GM12878 (cell line): ENCODE measurements around the gene ANKRD11. TPM values are rescaled to one million over a fixed set of nuclear protein-coding genes. Genes with fewer than 3 reads are reported as not detected.
A peak's percentile ranks its signal among the peaks of the same experiment; 100 is the strongest.

Source experiments
- ATF3 ChIP-seq: IDR thresholded peaks from 2 replicates; pipeline ENCODE4 v1.6.1; 2011; ENCODE audit warnings: low read depth, mild to moderate bottlenecking, low read length, moderate library complexity, borderline replicate concordance; ENCODE audit errors: extremely low read depth
- IKZF1 ChIP-seq: fragments of 450-650 bp; conservative IDR thresholded peaks from 2 replicates; pipeline ENCODE4 v1.6.1; 2017; ENCODE audit warnings: antibody characterized with exemption, mild to moderate bottlenecking
- IKZF2 ChIP-seq, 2 experiments: fragments of 450-650 bp; IDR thresholded peaks; 2 replicates each; pipeline ENCODE4 v1.6.1; 2017; ENCODE audit warnings: mild to moderate bottlenecking in 2 of 2, moderate library complexity in 2 of 2
- KDM1A ChIP-seq: fragments of 200-600 bp; sonication (generic); IDR thresholded peaks from 2 replicates; pipeline ENCODE4 v1.6.1; 2016; ENCODE audit warnings: borderline replicate concordance
- MAX ChIP-seq: IDR thresholded peaks from 2 replicates; pipeline ENCODE4 v1.6.1; 2012; ENCODE audit warnings: low read depth, low read length, improper control_type of control experiment
- NBN ChIP-seq: fragments of 450-650 bp; IDR thresholded peaks from 2 replicates; pipeline ENCODE4 v1.6.1; 2016
- NR2F1 ChIP-seq: fragments of 450-650 bp; conservative IDR thresholded peaks from 2 replicates; pipeline ENCODE4 v1.6.1; 2017; ENCODE audit warnings: mild to moderate bottlenecking
- PKNOX1 ChIP-seq: fragments of 450-650 bp; IDR thresholded peaks from 2 replicates; pipeline ENCODE4 v1.6.1; 2016; ENCODE audit warnings: mild to moderate bottlenecking
- POLR2A ChIP-seq: IDR thresholded peaks from 2 replicates; pipeline ENCODE4 v1.6.1; 2011; ENCODE audit warnings: low read depth, mild to moderate bottlenecking, low read length
- RCOR1 ChIP-seq: conservative IDR thresholded peaks from 2 replicates; pipeline ENCODE4 v1.6.1; 2012; ENCODE audit warnings: low read depth, low read length, improper control_type of control experiment
- TAF1 ChIP-seq: IDR thresholded peaks from 2 replicates; pipeline ENCODE4 v1.6.1; 2011; ENCODE audit warnings: mild to moderate bottlenecking, low read depth, low read length, borderline replicate concordance
- USF1 ChIP-seq: IDR thresholded peaks from 2 replicates; pipeline ENCODE4 v1.6.1; 2011; ENCODE audit warnings: borderline replicate concordance, low read depth, mild to moderate bottlenecking, moderate library complexity, mixed read lengths, low read length; ENCODE audit not compliant: insufficient read depth; ENCODE audit errors: extremely low read length
- USF2 ChIP-seq: IDR thresholded peaks from 2 replicates; pipeline ENCODE4 v1.6.1; 2011; ENCODE audit warnings: low read depth, low read length, improper control_type of control experiment, borderline replicate concordance
- ZNF687 ChIP-seq: fragments of 450-650 bp; IDR thresholded peaks from 2 replicates; pipeline ENCODE4 v1.6.1; 2017; ENCODE audit warnings: mild to moderate bottlenecking, moderate library complexity
- polyA plus RNA-seq, 11 experiments: library from polyadenylated mRNA; depleted of rRNA in 4 of 11; unstranded in 6 of 11; stranded (reverse) in 5 of 11; fragments of >200 nt; fragmentation: Nextera tagmentation in 4 of 11; fragmentation: Illumina TruSeq in 1 of 11; extraction: Ambion mirVana in 4 of 11; extraction: Trizol in 1 of 11; gene quantifications; 1 replicate in 1 of 11; 2 replicates in 10 of 11; pipeline versions ENCODE4 v1.2.1 to v1.2.3, GENCODE V29; 2011 to 2016; ENCODE audit warnings: inconsistent platforms in 2 of 11, missing spikeins in 2 of 11, low read depth in 1 of 11
- total RNA-seq, 4 experiments: library from RNA; depleted of rRNA in 3 of 4; stranded (reverse); fragments of >200 nt in 3 of 4; fragmentation: Illumina TruSeq in 1 of 4; extraction: Trizol in 1 of 4; gene quantifications; 2 replicates each; pipeline versions ENCODE4 v1.2.1 to v1.2.3, GENCODE V29; 2013 to 2021

The ANKRD11 gene
- total and polyA plus RNA-seq, 10 of the 15 experiments (the other 5 are each of a cell fraction or from before 2014, with no cell fraction given), result 5.1 to 103 (median 27.4) TPM

GRCh38 chr16:89361751-89362539 lies 128.4 kb downstream of the ANKRD11 start (continued):
- TF ChIP-seq RCOR1, result no peak
- TF ChIP-seq TAF1, result peak; percentile 53
- TF ChIP-seq MAX, result peak; percentile 66
- TF ChIP-seq NBN, result no peak
- TF ChIP-seq IKZF1, result peak; percentile 39
- TF ChIP-seq NR2F1, result 0 out of 2 replicates have a peak, but pooled peaks have one; percentile 16
- peak; percentile 80 for TF ChIP-seq USF1
- peak; percentile 84 for TF ChIP-seq USF2
- TF ChIP-seq POLR2A, result peak; percentile 62
- TF ChIP-seq ZNF687, result peak; percentile 48
- TF ChIP-seq IKZF2 (IDR thresholded peaks at IDR 0.05), result peak in 1 of 2 experiments; percentile 73; a peak in 2 of 4 replicates
- peak; percentile 56; the same call in 1 of the 2 replicates for TF ChIP-seq ATF3
- 0 out of 2 replicates have a peak, but pooled peaks have one; percentile 11 for TF ChIP-seq PKNOX1
- no peak for TF ChIP-seq KDM1A
